Renal cortex interstitium (tissue), 11 donors: ENCODE results near the gene LRRN4CL. TPM values are rescaled to one million over a fixed set of nuclear protein-coding genes. Genes with fewer than 3 reads are reported as not detected.
"Not testable (repeated sequence)": the region's sequence is repeated elsewhere in the genome, so short reads cannot be mapped to it uniquely, and the experiment has no call there.

Experiments
- DNase-seq, 11 donors: peaks; one replicate each; pipeline ENCODE4 v3.0.0-alpha.2; 2013; ENCODE audit warnings: low read depth in 9 of 11, low spot score in 4 of 11; ENCODE audit errors: extremely low read depth in 1 of 11
- polyA plus RNA-seq, 3 donors: library from polyadenylated mRNA; unstranded; fragments of 120-200 nt; gene quantifications; one replicate each; pipeline ENCODE4 v1.2.1, GENCODE V29; 2013; ENCODE audit not compliant: insufficient read length in 3 of 3

Gene LRRN4CL
- polyA plus RNA-seq, 3 donors, result 0.75 to 1.3 (median 1.1) TPM

DNA sequence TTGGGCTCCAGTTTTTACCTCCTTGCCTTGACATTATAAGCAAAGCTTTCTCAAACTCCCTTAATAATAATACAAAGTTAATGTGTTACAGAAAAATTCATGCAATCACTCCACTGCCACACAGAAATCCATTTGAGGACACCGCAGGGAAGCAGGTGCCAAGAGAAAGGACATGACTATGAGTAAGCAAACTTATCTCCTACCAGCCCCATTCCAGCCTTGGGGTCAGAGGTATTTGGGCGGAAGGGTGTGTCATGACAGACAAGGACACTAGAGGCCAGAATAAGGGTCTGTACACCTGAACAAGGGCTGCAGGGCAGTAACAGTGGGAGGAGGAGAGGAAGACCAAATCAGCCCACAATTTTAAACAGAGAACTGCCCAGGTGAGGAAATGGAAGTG is 24.0 kb upstream of the LRRN4CL start:
- no peak for DNase-seq

DNA sequence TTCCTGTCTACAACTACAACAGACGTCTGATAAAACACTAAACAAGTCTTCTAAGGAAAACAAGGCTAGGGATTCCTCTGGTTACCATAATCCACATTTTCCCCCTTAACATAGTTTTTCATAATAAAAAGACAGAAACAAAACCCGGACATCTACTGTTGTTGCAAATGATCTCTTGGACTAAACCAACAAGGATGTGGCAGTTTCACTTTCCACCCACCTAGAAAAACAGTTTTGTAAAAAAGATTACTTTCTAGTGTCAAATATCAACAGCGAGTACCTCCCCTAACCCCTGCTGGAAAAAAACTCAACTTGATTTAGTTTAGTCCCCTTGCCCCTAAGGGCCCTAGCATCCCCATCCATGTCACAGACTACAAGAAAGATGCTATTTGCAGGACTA is 23.5 kb upstream of the LRRN4CL start:
- no peak for DNase-seq

DNA sequence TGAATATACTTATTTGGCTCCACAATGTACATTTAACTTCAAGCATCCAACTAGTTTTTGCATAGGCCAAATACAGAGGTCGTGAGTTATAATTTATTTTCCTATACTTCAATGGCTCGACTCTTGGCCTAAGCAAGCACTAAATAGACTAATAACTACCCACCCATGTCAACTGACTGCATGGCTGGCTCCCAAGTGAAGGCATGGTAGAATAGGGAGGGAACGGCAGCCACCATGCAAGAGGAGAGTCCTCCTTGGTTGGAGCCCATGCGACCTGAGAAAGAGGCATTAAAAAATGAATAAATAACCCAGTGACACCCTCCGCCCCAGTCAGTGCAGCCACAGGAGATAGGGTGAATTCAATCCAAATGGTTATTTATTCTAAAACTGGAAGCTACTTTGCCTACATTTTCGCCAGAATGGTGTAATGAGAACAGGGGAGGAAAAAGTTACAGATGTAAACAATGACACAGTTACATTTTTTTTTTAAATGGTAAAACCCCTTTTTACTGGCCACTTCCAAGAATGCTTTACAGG is 23.0 kb upstream of the LRRN4CL start:
- no peak for DNase-seq

DNA sequence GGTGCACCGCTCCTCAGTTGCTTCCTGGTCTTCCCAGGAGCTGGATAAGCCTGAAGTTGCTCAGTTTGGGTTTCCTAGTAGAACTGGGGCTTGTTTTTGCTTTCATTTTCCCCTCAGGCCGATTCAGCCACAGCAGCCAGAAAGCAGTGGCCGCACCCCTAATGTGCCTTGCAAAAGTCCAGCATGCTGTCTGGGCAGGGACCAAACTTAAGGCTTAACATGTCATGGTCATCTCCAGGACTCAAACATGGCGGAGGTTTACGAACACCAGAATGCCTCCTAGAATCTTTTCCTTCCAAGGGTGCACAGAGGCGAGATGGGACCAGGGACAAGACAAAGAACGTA is 20.6 kb upstream of the LRRN4CL start:
- no peak for DNase-seq

DNA sequence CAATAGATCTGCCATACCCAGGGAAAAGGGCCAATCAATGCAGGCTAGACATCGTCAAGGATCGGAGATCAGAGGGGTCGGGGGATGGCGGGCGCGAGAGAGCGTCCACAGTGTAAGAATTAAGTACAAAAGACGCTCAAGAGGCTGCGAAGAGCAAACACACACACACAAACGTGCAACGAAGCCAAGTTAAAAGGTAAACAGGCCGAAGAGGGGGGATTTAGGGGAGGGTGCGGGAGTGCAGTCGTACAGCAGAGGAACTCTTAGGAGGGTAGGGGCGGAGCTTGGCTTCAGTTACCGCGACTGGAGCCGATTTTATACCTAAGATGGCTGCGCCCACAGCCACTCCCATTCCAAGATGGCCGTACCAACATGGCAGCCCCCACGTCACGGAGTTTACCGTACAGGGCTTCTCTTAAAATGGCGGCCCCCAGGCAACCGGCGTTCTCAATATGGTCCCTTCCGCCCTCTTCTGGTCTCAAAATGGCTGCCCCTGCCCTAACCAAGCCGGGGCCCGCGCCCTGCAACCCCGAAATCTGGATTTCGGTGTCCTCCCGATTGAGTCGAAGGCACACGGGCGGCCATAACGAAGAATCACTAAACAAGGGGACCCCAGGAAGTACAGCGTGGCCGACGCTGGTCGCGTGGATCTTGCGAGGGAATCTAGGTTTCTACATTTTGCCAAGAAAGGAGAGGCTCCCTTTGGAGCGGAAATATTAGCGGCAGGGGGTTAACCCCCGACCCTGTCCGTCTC is 20.1 kb upstream of the LRRN4CL start:
- peak; percentile 94 to 99 (median 97) for DNase-seq

DNA sequence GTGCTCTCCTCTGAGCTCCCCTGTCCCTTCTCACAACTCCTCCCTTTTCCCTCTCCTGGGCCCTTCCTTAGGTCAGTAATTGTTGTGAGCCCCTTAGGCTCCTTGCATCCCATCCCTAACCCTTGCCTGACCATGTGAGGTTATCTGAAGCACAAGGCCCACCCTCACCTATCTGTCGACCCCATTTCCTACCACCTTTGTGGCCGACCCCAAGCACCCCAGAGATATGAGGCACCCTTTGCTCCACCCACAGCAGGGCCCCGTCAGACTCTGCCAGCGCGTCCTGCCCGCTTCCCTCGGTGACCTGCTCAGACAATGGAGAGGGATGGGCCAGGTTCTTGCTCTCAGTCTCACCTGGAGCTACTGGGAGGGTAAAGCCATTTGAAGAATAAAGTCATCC is 19.5 kb upstream of the LRRN4CL start:
- no peak for DNase-seq

DNA sequence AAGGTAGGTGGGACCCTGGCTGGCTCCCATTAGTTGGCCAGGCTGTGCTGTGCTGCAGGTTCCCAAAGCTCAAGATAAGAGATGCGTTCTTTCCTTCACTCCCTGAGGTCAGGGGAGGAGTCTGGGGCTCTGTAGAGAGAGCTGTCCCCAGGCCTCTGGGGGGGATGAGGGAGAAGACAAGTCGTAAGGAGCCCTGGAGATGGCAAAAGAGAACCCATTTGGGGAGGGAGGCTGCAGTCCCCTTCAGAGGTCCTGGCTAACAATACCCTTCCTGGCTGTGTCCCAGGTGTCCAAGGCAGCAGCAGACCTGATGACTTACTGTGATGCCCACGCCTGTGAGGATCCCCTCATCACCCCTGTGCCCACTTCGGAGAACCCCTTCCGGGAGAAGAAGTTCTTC is 19.1 kb upstream of the LRRN4CL start:
- DNase-seq, result no peak

DNA sequence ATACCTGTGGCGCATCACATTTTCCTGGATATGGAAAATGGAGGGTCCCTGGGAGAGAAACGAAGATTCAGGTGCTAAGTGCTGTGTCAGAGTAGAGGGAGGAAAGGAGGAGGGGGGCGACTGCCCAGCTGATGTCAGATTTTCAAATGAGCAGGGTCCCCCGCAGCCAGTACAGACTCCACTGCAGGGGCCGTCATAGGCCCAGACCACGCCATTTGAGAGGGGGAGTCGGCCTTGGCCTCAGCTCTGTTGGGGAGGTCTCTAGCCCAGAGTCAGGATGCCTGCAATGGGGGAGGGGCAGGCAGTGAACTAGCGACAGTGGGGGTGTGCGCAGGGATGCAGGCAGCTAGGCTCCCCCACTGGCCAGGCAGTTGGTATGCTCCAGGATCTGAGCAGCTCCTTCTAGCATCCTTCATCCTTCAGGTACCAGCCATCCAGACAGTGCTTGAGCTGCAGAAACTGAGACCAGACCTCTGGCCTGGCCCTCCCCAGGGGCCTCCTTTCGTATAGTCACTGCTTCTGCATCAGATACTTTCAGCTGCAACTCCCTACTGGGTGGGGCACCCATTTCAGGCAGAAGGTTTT is 18.0 kb upstream of the LRRN4CL start, which contains the start of the genes BSCL2 and GNG3:
Gene BSCL2 (minus strand): TSS at position 148 of the 585 bp plus-strand sequence. CDS start 229 bp downstream, outside the sequence.
Gene GNG3 (plus strand): TSS at position 400 of the 585 bp plus-strand sequence. CDS start 620 bp downstream, outside the sequence.
- DNase-seq, result peak in 9 of 11 donors; percentile 59 to 82 (median 76)

DNA sequence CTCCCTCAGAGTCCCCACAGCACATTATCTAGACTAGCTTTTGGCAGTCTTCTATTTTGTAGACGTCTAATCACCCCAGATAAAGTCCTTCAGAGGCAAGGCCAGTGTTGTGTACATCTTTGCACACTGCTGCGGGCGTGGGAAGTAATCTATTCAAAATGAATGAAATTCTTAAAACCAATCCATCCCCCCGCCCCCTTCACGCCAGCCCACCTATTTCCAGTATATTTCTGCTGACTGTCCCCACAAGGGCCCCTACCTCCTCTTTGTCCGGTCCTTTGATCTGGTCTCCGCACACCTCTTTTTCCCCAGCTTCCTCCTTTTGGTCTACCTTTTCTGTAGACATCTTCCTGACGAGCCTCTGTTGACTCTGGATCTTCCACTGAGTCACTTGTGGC is 17.5 kb upstream of the LRRN4CL start:
- DNase-seq, result no peak

DNA sequence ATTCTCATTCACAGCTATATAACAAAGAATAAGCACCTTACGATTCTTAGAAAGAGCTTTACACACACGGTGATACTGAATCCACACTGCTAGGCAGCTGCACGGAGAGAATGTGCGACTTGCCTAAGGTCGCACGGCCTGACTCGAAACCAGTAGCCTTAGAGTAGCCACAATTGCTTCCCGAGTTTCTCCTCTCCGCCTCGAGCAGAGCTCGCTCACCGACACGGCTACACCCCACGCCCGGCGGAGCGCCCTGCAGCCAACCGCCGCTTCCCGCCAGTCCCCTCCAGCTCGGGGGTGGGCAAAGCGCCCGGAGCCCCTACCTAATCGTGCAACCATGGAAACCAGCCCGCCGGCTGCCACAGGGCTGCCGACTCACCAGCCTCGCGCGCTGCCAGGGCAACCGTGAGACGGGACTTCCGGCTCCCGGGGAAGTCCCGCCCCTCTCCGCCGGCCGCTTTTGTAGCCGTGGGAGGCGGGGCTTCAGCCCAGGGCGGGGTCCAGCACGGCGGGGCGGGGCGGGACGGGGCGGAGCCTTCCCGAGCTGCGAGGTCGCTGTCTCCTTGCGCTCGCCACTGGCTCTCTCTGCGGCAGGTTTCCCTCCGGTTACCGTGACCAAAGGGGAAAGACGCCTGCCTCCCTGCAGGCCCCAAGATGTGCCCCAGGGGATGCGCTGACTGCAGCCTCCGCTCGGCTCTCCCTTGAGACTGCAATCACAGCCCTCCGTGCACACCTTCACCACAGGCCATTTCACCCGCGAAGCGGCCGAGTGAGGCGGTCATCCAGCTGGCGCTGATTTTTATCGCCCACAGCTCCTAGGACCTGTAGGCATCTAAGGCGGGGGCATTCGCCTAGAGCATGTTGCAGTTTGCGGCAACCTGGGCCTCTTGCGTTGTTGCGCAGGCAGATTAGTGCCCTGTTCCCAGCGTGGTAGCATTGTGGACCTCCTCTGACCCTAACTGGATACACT is 16.8 kb upstream of the LRRN4CL start:
- DNase-seq, result peak in 10 of 11 donors; percentile 79 to 92 (median 90)

DNA sequence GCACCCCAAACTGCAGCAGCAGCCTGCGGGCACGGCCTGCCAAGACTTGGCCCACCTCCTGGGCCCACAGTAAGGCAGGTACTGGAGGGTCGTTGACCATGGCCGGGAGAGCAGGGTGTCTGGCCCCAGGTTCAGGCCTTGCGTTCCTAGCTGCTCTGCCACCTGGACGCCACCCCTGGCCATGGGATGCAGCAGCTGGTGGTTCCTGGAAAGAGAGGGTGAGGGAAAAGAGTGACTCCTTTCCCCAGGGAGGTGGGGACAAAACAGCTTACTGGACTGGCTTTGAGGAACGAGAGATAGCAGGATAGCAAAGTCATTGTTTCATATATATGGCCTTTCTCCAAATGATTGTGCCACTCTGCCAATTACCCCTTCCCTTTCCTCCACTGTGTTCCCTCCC is 16.1 kb upstream of the LRRN4CL start:
- DNase-seq, result no peak

DNA sequence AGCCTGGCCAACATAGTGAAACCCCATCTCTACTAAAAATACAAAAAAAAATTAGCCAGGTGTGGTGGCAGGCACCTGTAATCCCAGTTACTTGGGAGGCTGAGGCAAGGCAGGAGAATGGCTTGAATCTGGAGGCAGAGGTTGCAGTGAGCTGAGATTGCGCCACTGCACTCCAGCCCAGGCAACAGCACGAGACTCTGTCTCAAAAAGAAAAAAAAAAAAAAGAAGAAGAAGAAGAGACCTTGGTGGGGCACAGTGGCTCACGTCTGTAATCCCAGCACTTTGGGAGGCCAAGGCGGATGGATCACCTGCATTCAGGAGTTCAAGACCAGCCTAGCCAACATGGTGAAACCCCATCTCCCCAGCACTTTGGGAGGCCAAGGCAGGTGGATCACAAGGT is 14.6 kb upstream of the LRRN4CL start:
- not testable (repeated sequence) for DNase-seq

DNA sequence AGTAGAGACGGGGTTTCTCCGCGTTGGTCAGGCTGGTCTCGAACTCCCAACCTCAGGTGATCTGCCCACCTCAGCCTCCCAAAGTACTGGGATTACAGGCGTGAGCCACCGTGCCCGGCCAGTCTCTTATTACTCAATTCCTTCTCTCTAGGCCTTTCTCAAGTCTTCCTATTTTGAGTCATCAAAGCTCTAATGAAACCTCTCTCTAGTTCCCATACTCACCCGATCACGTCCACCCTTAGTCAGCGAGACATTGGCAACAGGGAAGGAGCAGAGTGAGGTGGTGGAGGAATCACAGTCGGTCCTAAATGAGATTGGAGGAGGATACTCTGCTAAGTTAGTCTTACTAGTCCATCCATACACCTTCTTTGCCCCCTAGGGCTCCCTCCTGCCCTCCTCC is 12.9 kb upstream of the LRRN4CL start:
- DNase-seq, result no peak

DNA sequence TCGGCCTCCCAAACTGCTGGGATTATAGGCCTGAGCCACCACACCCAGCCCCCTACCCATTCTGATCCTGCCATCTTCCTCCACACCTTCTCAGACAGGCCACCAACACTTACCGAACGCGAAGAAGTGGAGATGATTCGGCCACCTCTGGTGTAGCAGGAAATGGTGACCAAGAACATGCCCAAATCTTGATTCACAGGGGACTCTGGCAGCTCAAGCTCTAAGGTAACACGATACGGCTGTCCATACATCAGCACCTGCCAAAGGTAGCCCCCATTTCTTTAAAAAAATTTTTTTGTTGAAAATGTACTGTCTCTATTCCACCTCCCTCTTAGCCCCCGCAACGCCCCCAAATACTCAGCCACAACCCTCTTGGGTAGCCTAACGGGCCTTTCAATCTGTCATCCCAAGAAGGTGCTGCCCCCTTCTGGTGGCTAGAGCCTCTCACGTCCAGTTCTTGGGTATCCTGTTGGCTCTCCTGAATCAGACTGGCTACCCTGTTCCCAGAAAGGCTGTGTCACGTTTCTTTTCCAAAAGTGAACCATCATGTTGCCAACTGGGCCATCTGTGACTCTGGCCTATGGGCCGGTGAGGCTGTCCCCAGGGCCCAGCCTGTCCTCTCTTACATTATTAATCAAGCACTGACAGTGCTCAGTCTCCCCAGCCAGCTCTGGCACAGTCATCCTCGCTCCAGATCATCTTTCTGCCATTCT is 5.3 kb upstream of the LRRN4CL start:
- no peak for DNase-seq

DNA sequence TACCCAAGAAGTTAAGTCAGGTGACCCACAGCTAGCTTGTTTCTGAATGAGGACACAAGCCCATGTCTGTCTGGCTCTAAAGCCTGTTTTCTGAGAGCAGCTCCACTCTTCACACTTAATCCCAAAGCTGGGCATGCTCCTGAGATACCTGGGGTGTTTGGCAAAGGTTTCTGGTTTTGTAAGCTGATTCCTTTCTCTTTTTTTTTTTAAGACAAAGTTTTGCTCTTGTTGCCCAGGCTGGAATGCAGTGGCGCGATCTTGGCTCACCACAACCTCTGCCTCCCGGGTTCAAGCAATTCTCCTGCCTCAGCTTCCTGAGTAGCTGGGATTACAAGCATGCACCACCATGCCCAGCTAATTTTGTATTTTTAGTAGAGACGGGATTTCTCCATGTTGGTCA is 4.3 kb upstream of the LRRN4CL start:
- DNase-seq, result not testable (repeated sequence)

DNA sequence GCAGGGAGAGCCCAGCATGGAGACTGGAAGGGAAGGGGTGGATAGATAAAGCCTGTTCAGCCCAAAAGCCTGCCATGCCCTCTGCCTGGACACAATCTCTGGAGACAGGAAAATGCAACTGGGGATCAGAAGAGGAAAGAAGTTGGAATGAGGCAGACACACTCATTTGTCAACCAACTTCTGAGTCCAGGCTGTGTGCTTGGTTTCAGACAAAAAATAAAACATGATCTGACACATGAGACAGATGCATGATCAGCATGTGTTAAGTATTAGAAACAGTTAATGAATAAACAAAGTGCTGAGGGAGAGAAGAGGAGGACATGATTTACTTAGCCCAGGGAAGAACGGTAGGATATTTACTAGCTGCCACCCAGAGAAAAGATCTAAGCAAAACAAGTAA is 839 bp downstream of the LRRN4CL start:
- DNase-seq, result no peak

DNA sequence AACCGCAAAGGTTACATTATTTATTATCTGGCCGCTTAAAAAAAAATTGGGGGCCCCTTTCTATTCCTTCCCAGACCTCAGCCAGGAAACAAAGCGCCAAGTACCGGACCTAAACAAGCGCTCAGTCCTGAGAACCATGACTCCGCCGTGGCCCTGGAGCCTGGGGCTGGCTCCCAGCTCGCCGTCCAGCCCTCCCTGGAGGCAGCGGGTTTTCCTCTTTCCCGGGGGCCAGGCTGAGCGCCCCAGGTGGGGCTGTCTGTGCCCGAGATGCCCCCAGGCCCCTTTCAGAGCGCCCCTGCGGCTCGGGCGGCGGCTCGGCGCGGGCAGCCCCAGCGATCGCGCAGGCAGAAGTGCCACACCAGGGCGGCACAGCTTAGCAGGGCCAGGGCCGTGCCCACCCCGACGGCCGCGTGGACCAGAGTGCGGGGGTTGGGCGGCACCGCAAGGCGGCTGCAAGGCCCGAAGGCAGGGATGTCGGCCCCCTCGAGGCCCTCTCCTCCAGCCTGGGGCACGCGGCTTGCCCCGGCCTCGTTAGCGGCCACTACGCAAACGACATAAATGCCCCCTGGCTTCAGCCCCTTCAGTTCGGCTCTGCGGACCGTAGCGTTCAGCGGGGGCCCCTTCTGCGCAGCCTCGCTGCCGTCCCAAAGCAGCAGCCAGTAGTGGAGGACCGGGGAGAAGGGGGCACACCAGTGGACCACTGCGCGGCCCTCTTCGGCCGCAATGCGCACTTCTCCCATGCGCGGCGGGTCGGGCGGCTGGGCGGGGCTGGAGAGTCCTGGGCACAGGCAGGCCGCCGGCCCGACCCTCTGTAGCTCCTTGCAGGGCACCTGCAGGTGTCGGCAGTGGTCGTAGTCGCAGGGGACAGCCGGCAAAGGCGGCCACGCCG is 1.6 kb downstream of the LRRN4CL start:
- no peak for DNase-seq

DNA sequence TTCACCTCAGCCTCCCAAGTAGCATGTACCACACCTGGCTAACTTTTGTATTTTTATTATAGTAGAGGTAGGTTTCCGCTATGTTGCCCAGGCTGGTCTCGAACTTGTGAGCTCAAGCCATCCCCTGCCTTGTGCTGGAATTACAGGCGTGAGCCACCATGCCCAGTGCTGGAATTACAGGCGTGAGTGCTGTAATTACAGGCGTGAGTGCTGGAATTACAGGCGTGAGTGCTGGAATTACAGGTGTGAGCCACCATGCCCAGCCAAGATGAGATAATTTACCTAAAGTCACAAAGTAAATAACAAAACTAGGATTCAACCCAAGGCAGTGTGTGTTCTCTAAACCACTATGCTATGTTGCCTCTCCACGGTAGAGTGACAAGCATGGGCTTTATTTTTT is 6.8 kb downstream of the LRRN4CL start:
- DNase-seq, result no peak
